Stimulated activated CD4-positive, alpha-beta T cell treated with anti-CD3 and anti-CD28 coated beads, Interleukin-1b, Interleukin-23, amount 100 ng/mL, for 4 hours (primary cell): Measurements from ENCODE around the gene FSTL4.

Experiments used
- DNase-seq, 2 donors: peaks; one replicate each; pipeline ENCODE4 v3.0.0-alpha.2; 2020; ENCODE audit warnings: low read depth in 2 of 2

Gene FSTL4

GRCh38 chr5:133322743-133323142, 289.6 kb downstream of the FSTL4 start:
- DNase-seq: no peak

GRCh38 chr5:133321833-133322420, 290.4 kb downstream of the FSTL4 start:
- peak in 1 of 2 donors; percentile 7 for DNase-seq

GRCh38 chr5:133321286-133321832, 291.0 kb downstream of the FSTL4 start:
- no peak for DNase-seq

GRCh38 chr5:133319905-133320520, 292.3 kb downstream of the FSTL4 start:
- no peak for DNase-seq

- DNase-seq: no peak
Measured at GRCh38 chr5:133319244-133319643, 293.1 kb downstream of the FSTL4 start.

- DNase-seq: no peak
Measured at GRCh38 chr5:133317558-133317957, 294.8 kb downstream of the FSTL4 start.

GRCh38 chr5:133316346-133317343, 295.7 kb downstream of the FSTL4 start:
- no peak for DNase-seq

- DNase-seq: no peak
Measured at GRCh38 chr5:133314086-133314485, 298.3 kb downstream of the FSTL4 start.

GRCh38 chr5:133311176-133311575, 301.2 kb downstream of the FSTL4 start:
- no peak for DNase-seq

- no peak for DNase-seq
Measured at GRCh38 chr5:133309984-133310621, 302.2 kb downstream of the FSTL4 start.

GRCh38 chr5:133309166-133309795, 303.1 kb downstream of the FSTL4 start:
- DNase-seq: no peak

GRCh38 chr5:133307275-133307674, 305.1 kb downstream of the FSTL4 start:
- DNase-seq: no peak

- no peak for DNase-seq
Measured at GRCh38 chr5:133304707-133305216, 307.6 kb downstream of the FSTL4 start.

GRCh38 chr5:133304178-133304577, 308.2 kb downstream of the FSTL4 start:
- DNase-seq: no peak

GRCh38 chr5:133303298-133303697, 309.0 kb downstream of the FSTL4 start:
- DNase-seq: no peak

GRCh38 chr5:133299728-133300127, 312.6 kb downstream of the FSTL4 start:
- no peak for DNase-seq

- no peak for DNase-seq
Measured at GRCh38 chr5:133299021-133299420, 313.3 kb downstream of the FSTL4 start.

- DNase-seq: peak in 1 of 2 donors; percentile 5
Measured at GRCh38 chr5:133298447-133298846, 313.9 kb downstream of the FSTL4 start.

GRCh38 chr5:133297293-133297692, 315.0 kb downstream of the FSTL4 start:
- DNase-seq: no peak

- no peak for DNase-seq
Measured at GRCh38 chr5:133296624-133297023, 315.7 kb downstream of the FSTL4 start.

GRCh38 chr5:133295520-133295919, 316.8 kb downstream of the FSTL4 start:
- no peak for DNase-seq
